IMR-90 (cell line): ENCODE measurements around the gene LOXL3. TPM values are rescaled to one million over a fixed set of nuclear protein-coding genes. Genes with fewer than 3 reads are reported as not detected.

Experiments used
- ATAC-seq: fragments of 200-7000 bp; cut with Tn5 transposase; 2 replicates; pipeline ENCODE4 v1.9.1; 2020; ENCODE audit warnings: low read depth, mild to moderate bottlenecking, moderate library complexity
- BruUV-seq: library from RNA; stranded (reverse); fragments of 400-500 nt; replicated peaks from 2 replicates; lab custom pipeline; 2021; lab: Mats Ljungman, UMichigan
- CTCF ChIA-PET: fragments of 300-600 bp; formaldehyde crosslinking; extraction: SDS; loops from one replicate; lab custom pipeline; 2021; ENCODE audit warnings: antibody characterized with exemption; lab: Yijun Ruan, JAX
- POLR2A ChIA-PET: fragments of 300-600 bp; sonication (Branson Sonifier 250); formaldehyde crosslinking; loops from one replicate; lab custom pipeline; 2022; ENCODE audit warnings: antibody characterized with exemption; ENCODE audit not compliant: unreplicated experiment; lab: Charles Lee
- DNase-seq: peaks from one replicate; pipeline ENCODE4 v3.0.0; 2013
- H2AFZ ChIP-seq: replicated peaks from 2 replicates; pipeline ENCODE3; 2013; ENCODE audit warnings: low read length, mild to moderate bottlenecking; ENCODE audit not compliant: poor library complexity
- H2AK5ac ChIP-seq: 2 replicates; pipeline ENCODE4 v1.6.1; 2013; ENCODE audit warnings: low read depth, low read length, inconsistent platforms
- H2AK9ac ChIP-seq: replicated peaks from 2 replicates; pipeline ENCODE3; 2013; ENCODE audit warnings: mild to moderate bottlenecking, low read depth, low read length, moderate library complexity; ENCODE audit not compliant: poor library complexity
- H2BK120ac ChIP-seq: 2 replicates; pipeline ENCODE4 v1.6.1; 2013; ENCODE audit warnings: low read depth, low read length, inconsistent platforms
- H2BK15ac ChIP-seq: 3 replicates; pipeline ENCODE4 v1.6.1; 2013; ENCODE audit warnings: low read depth, low read length, inconsistent platforms
- H2BK20ac ChIP-seq: 2 replicates; pipeline ENCODE4 v1.6.1; 2013; ENCODE audit warnings: low read depth, mild to moderate bottlenecking, inconsistent platforms, low read length, moderate library complexity
- H2BK5ac ChIP-seq: 2 replicates; pipeline ENCODE4 v1.6.1; 2013; ENCODE audit warnings: mild to moderate bottlenecking, low read depth, low read length, inconsistent platforms; ENCODE audit not compliant: poor library complexity, severe bottlenecking
- H3K14ac ChIP-seq: replicated peaks from 2 replicates; pipeline ENCODE4 v1.6.1; 2013; ENCODE audit warnings: low read depth, low read length, inconsistent platforms
- H3K18ac ChIP-seq: 2 replicates; pipeline ENCODE4 v1.6.1; 2013; ENCODE audit warnings: low read depth, low read length, control low read depth
- H3K23ac ChIP-seq: 2 replicates; pipeline ENCODE4 v1.6.1; 2013; ENCODE audit warnings: low read depth, low read length, inconsistent platforms
- H3K27ac ChIP-seq: 2 replicates; pipeline ENCODE4 v1.5.1; 2013; ENCODE audit warnings: mild to moderate bottlenecking, control low read depth, low read length; ENCODE audit not compliant: insufficient read depth
- H3K27me3 ChIP-seq: 2 replicates; pipeline ENCODE4 v1.6.1; 2013; ENCODE audit warnings: low read length; ENCODE audit not compliant: control insufficient read depth, insufficient read depth
- H3K36me3 ChIP-seq: 2 replicates; pipeline ENCODE4 v1.6.1; 2013; ENCODE audit warnings: low read length, mixed read lengths; ENCODE audit not compliant: control insufficient read depth, insufficient read depth
- H3K4ac ChIP-seq: 2 replicates; pipeline ENCODE4 v1.6.1; 2013; ENCODE audit warnings: low read depth, low read length, inconsistent platforms
- H3K4me1 ChIP-seq: 2 replicates; pipeline ENCODE4 v1.6.1; 2013; ENCODE audit warnings: low read length, mixed read lengths; ENCODE audit not compliant: control insufficient read depth, insufficient read depth
- H3K4me2 ChIP-seq: 2 replicates; pipeline ENCODE4 v1.6.1; 2013; ENCODE audit warnings: low read depth, mild to moderate bottlenecking, control low read depth, low read length, moderate library complexity
- H3K4me3 ChIP-seq: 2 replicates; pipeline ENCODE4 v1.5.1; 2013; ENCODE audit warnings: low read depth, mild to moderate bottlenecking, control low read depth, low read length, moderate library complexity; ENCODE audit not compliant: insufficient read depth
- H3K56ac ChIP-seq: 2 replicates; pipeline ENCODE4 v1.6.1; 2013; ENCODE audit warnings: low read length, inconsistent platforms; ENCODE audit not compliant: insufficient read depth; ENCODE audit errors: extremely low read depth
- H3K79me1 ChIP-seq, 2 experiments: 2 replicates each; pipeline ENCODE4 v1.6.1; 2013; ENCODE audit warnings: low read length in 2 of 2, inconsistent platforms in 1 of 2, low read depth in 1 of 2
- H3K9ac ChIP-seq: 2 replicates; pipeline ENCODE4 v1.6.1; 2013; ENCODE audit warnings: low read depth, low read length, control low read depth
- H3K9me1 ChIP-seq: 2 replicates; pipeline ENCODE4 v1.6.1; 2013; ENCODE audit warnings: low read length, inconsistent platforms; ENCODE audit not compliant: insufficient read depth
- H3K9me3 ChIP-seq: 2 replicates; pipeline ENCODE4 v1.6.1; 2013; ENCODE audit warnings: low read length; ENCODE audit not compliant: control insufficient read depth, insufficient read depth
- H4K20me1 ChIP-seq: 2 replicates; pipeline ENCODE4 v1.6.1; 2013; ENCODE audit warnings: low read length, inconsistent platforms; ENCODE audit not compliant: insufficient read depth
- H4K5ac ChIP-seq: 2 replicates; pipeline ENCODE4 v1.6.1; 2013; ENCODE audit warnings: mild to moderate bottlenecking, low read depth, low read length, control low read depth
- H4K8ac ChIP-seq, 2 experiments: 2 replicates each; pipeline ENCODE4 v1.6.1; 2013; ENCODE audit warnings: low read depth in 2 of 2, low read length in 2 of 2, control low read depth in 1 of 2, inconsistent platforms in 1 of 2
- H4K91ac ChIP-seq: 2 replicates; pipeline ENCODE4 v1.6.1; 2013; ENCODE audit warnings: low read depth, low read length, inconsistent platforms; ENCODE audit not compliant: insufficient read depth
- ELK1 ChIP-seq: fragments of 150-350 bp; IDR thresholded peaks from 2 replicates; pipeline ENCODE4 v1.6.1; 2016; ENCODE audit warnings: low read depth, mild to moderate bottlenecking, low read length, moderate library complexity, borderline replicate concordance
- FOS ChIP-seq: fragments of 150-350 bp; IDR thresholded peaks from 2 replicates; pipeline ENCODE4 v1.6.1; 2016; ENCODE audit warnings: low read depth, low read length
- MAZ ChIP-seq: IDR thresholded peaks from 2 replicates; pipeline ENCODE4 v1.6.1; 2012; ENCODE audit warnings: low read depth, mild to moderate bottlenecking, low read length, improper control_type of control experiment, moderate library complexity, borderline replicate concordance
- MXI1 ChIP-seq: IDR thresholded peaks from 2 replicates; pipeline ENCODE4 v1.6.1; 2012; ENCODE audit warnings: low read depth, mild to moderate bottlenecking, low read length, moderate library complexity, borderline replicate concordance
- RCOR1 ChIP-seq: IDR thresholded peaks from 2 replicates; pipeline ENCODE4 v1.6.1; 2012; ENCODE audit warnings: mild to moderate bottlenecking, low read length, improper control_type of control experiment; ENCODE audit not compliant: insufficient replicate concordance
- RFX5 ChIP-seq: IDR thresholded peaks from 2 replicates; pipeline ENCODE4 v1.8.0; 2012; ENCODE audit warnings: low read depth, mild to moderate bottlenecking, low read length, moderate library complexity
- SMC3 ChIP-seq: fragments of 150-350 bp; IDR thresholded peaks from 2 replicates; pipeline ENCODE4 v1.6.1; 2016; ENCODE audit warnings: low read depth, mild to moderate bottlenecking, antibody characterized with exemption, low read length, moderate library complexity
- USF2 ChIP-seq: fragments of 150-350 bp; IDR thresholded peaks from 2 replicates; pipeline ENCODE4 v1.6.1; 2017; ENCODE audit warnings: mild to moderate bottlenecking, antibody characterized with exemption, low read length, low read depth
- WGBS, 2 experiments: methylation state at CpG; one replicate each; pipeline versions ENCODE4 v1.1.5 to v1.1.7; 2013; ENCODE audit warnings: missing lambda C conversion rate in 2 of 2; ENCODE audit not compliant: insufficient read length in 1 of 2; ENCODE audit errors: extremely low coverage in 2 of 2; 5-methylcytosine and 5-hydroxymethylcytosine counted together
- dilution Hi-C: fragments of 300-500 bp; cut with HindIII; formaldehyde crosslinking; loops from one replicate; pipeline ENCODE4 v1.14.3; 2018; ENCODE audit warnings: low sequenced_read_pairs; ENCODE audit not compliant: unreplicated experiment
- in situ Hi-C: fragments of 300-500 bp; cut with MboI; formaldehyde crosslinking; loops from 3 replicates; pipeline ENCODE4 v1.14.3; 2019; ENCODE audit warnings: low sequenced_read_pairs, inconsistent platforms, mixed read lengths
- intact Hi-C: fragments of 100-400 bp; cut with micrococcal nuclease; formaldehyde crosslinking; loops from 2 replicates; pipeline ENCODE4 v1.10.0; 2022
- polyA plus RNA-seq, 3 experiments: library from polyadenylated mRNA; depleted of rRNA; stranded (reverse); fragments of >200 nt; gene quantifications; 2 replicates each; pipeline ENCODE4 v1.2.3, GENCODE V29; 2012; ENCODE audit warnings: low replicate concordance in 1 of 3
- total RNA-seq: library from RNA; depleted of rRNA; stranded (reverse); fragments of >200 nt; gene quantifications from 2 replicates; pipeline ENCODE4 v1.2.3, GENCODE V29; 2012

LOXL3 gene
- total and polyA plus RNA-seq, 2 of the 4 experiments (the other 2 are of a cell fraction): 17.9 to 23.4 TPM

- Histone ChIP-seq H3K18ac (no peak overlapping the region), H3K4ac (no peak overlapping the region), H2BK120ac (no peak overlapping the region), H2BK20ac (no peak overlapping the region), H3K27ac (no peak overlapping the region), H3K14ac (no peak overlapping the region), H3K36me3 (peaks cover 16% of the 10 kb centered on the region), H3K9ac (no peak overlapping the region), H3K4me3 (no peak overlapping the region), H2BK15ac (no peak overlapping the region; the same call in 2 of the 3 replicates), H3K27me3 (peaks cover 11% of the 10 kb centered on the region), H3K56ac (no peak overlapping the region), H4K8ac (no peak overlapping the region), H4K20me1 (no peaks in the 10 kb centered on the region), H3K9me3 (no peaks in the 10 kb centered on the region), H3K9me1 (peaks cover 9% of the 10 kb centered on the region), H2AK5ac (peak overlapping the region; percentile 44), H3K23ac (no peak overlapping the region), H3K4me2 (peak overlapping the region; percentile 43), H3K79me1 (peaks cover 12 to 40% of the 10 kb centered on the region in 2 experiments), H4K5ac (no peak overlapping the region), H2BK5ac (no peak overlapping the region), H2AK9ac (no peak overlapping the region), H3K4me1 (peaks cover 18% of the 10 kb centered on the region), H2AFZ (no peak overlapping the region), H4K91ac (no peak overlapping the region)
- DNase-seq (no peak), ATAC-seq (no peak)
- TF ChIP-seq RCOR1 (no peak), ELK1 (no peak), FOS (no peak), MXI1 (no peak), SMC3 (no peak), MAZ (no peak), RFX5 (no peak), USF2 (no peak)
- in situ Hi-C loops: no loop called here
- dilution Hi-C loops: no loop called here
- POLR2A ChIA-PET: interaction anchor here (0.6 kb wide), 2 partner anchors 12 to 33 kb away, joined by 4 to 7 read pairs; no protein-coding TSS in a partner anchor
- 96% methylated on average over 4 of the region's 14 CpGs; no CpG with 5 or more reads in 1 of the 2 experiments for WGBS, 2 experiments
- no TSS peak for BruUV-seq
- intact Hi-C loops: loop anchor here (2.0 kb wide), 1 partner anchor 49 kb away; the partner anchor contains the start of gene DOK1
- CTCF ChIA-PET: interaction anchor here (0.7 kb wide), 1 partner anchor 15 kb away, joined by 3 read pairs; no protein-coding TSS in a partner anchor
Observed at GRCh38 chr2:74505448-74506246, 48.1 kb downstream of the LOXL3 start.
